ENCODE measurements around the gene NPPC.

DNA sequence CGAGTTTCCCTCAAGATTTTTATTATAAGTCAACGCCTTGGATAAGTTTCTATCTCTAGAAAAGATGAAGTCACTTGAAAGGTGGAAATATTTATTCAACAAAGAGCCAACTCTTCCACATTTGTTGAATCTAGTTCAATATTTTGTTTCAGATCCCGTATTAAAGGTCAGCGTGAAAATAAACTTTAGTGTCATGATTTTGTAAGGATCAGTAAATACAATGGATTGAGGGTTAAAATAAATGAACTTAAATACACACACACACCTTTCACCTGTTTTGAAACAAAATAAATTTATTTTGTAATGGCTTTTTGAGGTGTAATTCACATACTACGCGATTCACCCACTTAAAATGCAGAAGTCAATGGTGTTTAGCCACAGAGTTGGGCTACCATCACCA, 16.0 kb upstream of the NPPC start:
- TF ChIP-seq CTCF (IDR thresholded peaks at IDR 0.05; ENCODE audit: low read depth, low read length, poor library complexity, severe bottlenecking): no peak
- TF ChIP-seq EZH2phosphoT487 (IDR thresholded peaks at IDR 0.05; ENCODE audit: borderline replicate concordance, low read length): no peak
